ENCODE results near the gene NINJ2. TPM values are rescaled to one million over a fixed set of nuclear protein-coding genes. Genes with fewer than 3 reads are reported as not detected.

NINJ2 gene
- total RNA-seq, 4 donors from 2014 or later = 1.4 to 8.0 (median 5.6) TPM

DNA sequence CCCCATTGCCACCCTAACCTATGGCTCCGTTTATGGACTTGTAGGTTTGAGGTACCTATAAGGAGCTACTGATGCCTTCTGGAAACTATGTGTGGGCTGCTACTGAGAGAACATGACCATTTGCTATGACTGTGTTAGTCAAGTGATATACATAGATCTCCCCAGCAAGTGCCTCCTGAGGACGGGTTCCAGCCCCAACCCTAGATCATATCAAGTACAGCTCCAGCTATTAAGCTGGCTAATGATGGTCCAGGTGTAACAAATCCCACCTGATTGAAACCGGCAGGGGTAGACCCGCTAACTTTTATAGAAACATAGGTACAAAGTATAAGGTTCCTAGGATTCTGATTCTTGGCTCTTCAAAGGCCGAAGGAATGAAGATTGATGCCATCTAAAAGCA, 23.7 kb downstream of the NINJ2 start:
- peak overlapping the region in 2 of 4 donors; percentile 10 to 21 for H3K27ac ChIP-seq
- H3K4me1 ChIP-seq = peaks cover 0 to 20% (median 15%) of the 10 kb centered on the region in 4 donors
- no peak for DNase-seq
- 86% methylated on average over 5 of the region's 5 CpGs; no CpG with 5 or more reads in 1 of the 2 donors for WGBS, 2 donors (ENCODE audit: low coverage in 1 of 2)
- in situ Hi-C loops (cut with MboI; ENCODE audit: low pct_ligation_motif_present in 1 of 4, low pct_unique_long_range_greater_than_20kb in 1 of 4, low sequenced_read_pairs in 3 of 4) = no loop called here
- no peaks in the 10 kb centered on the region for H3K36me3 ChIP-seq
- H3K9me3 ChIP-seq = no peaks in the 10 kb centered on the region
- no peaks in the 10 kb centered on the region for H3K27me3 ChIP-seq
- intact Hi-C loops (cut with DNase I; ENCODE audit: low total_unique reads) = no loop called here
- no peak overlapping the region for H3K4me3 ChIP-seq
- TF ChIP-seq POLR2AphosphoS5 (IDR thresholded peaks at IDR 0.05) (no peak), EP300 (IDR thresholded peaks at IDR 0.05; ENCODE audit: low read depth) (no peak), POLR2A (IDR thresholded peaks at IDR 0.05) (no peak)
- TF ChIP-seq, protein P1, sequence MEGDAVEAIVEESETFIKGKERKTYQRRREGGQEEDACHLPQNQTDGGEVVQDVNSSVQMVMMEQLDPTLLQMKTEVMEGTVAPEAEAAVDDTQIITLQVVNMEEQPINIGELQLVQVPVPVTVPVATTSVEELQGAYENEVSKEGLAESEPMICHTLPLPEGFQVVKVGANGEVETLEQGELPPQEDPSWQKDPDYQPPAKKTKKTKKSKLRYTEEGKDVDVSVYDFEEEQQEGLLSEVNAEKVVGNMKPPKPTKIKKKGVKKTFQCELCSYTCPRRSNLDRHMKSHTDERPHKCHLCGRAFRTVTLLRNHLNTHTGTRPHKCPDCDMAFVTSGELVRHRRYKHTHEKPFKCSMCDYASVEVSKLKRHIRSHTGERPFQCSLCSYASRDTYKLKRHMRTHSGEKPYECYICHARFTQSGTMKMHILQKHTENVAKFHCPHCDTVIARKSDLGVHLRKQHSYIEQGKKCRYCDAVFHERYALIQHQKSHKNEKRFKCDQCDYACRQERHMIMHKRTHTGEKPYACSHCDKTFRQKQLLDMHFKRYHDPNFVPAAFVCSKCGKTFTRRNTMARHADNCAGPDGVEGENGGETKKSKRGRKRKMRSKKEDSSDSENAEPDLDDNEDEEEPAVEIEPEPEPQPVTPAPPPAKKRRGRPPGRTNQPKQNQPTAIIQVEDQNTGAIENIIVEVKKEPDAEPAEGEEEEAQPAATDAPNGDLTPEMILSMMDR (IDR thresholded peaks at IDR 0.05) = no peak

- DNase-seq = no peak
- Histone ChIP-seq H3K4me3 (no peak overlapping the region), H3K36me3 (no peaks in the 10 kb centered on the region), H3K9me3 (no peaks in the 10 kb centered on the region), H3K27me3 (no peaks in the 10 kb centered on the region), H3K27ac (peak overlapping the region in 3 of 4 donors; percentile 10 to 34 (median 21)), H3K4me1 (peaks cover 0 to 15% (median 10%) of the 10 kb centered on the region in 4 donors)
- no peak for TF ChIP-seq EP300 (IDR thresholded peaks at IDR 0.05; ENCODE audit: low read depth)
- no peak for TF ChIP-seq POLR2AphosphoS5 (IDR thresholded peaks at IDR 0.05)
- TF ChIP-seq POLR2A (IDR thresholded peaks at IDR 0.05) = no peak
- TF ChIP-seq, protein P1 (IDR thresholded peaks at IDR 0.05) = no peak
- intact Hi-C loops (cut with DNase I; ENCODE audit: low total_unique reads) = no loop called here
- WGBS, 2 donors (ENCODE audit: low coverage in 1 of 2) = 68 to 77% methylated on average over 3 of the region's 3 CpGs
- in situ Hi-C loops (cut with MboI; ENCODE audit: low pct_ligation_motif_present in 1 of 4, low pct_unique_long_range_greater_than_20kb in 1 of 4, low sequenced_read_pairs in 3 of 4) = no loop called here
These were observed 24.2 kb downstream of the NINJ2 start for GRCh38 chr12:638953-639557.

- TF ChIP-seq, protein P1 (IDR thresholded peaks at IDR 0.05) = no peak
- no peak for TF ChIP-seq POLR2AphosphoS5 (IDR thresholded peaks at IDR 0.05)
- no peak for TF ChIP-seq EP300 (IDR thresholded peaks at IDR 0.05; ENCODE audit: low read depth)
- no peak for TF ChIP-seq POLR2A (IDR thresholded peaks at IDR 0.05)
- Histone ChIP-seq H3K4me1 (peaks cover 0 to 15% (median 2%) of the 10 kb centered on the region in 4 donors), H3K27me3 (no peaks in the 10 kb centered on the region), H3K9me3 (no peaks in the 10 kb centered on the region), H3K4me3 (no peak overlapping the region), H3K36me3 (no peaks in the 10 kb centered on the region), H3K27ac (no peak overlapping the region)
- 85 to 92% methylated on average over 4 of the region's 4 CpGs for WGBS, 2 donors (ENCODE audit: low coverage in 1 of 2)
- no peak for DNase-seq
- in situ Hi-C loops (cut with MboI; ENCODE audit: low pct_ligation_motif_present in 1 of 4, low pct_unique_long_range_greater_than_20kb in 1 of 4, low sequenced_read_pairs in 3 of 4) = no loop called here
- intact Hi-C loops (cut with DNase I; ENCODE audit: low total_unique reads) = no loop called here
These were observed 26.6 kb downstream of the NINJ2 start for GRCh38 chr12:636632-637031.

GRCh38 chr12:633731-634130, 29.5 kb downstream of the NINJ2 start:
- WGBS, 2 donors (ENCODE audit: low coverage in 1 of 2) = 64 to 95% methylated on average over 2 of the region's 2 CpGs
- in situ Hi-C loops (cut with MboI; ENCODE audit: low pct_ligation_motif_present in 1 of 4, low pct_unique_long_range_greater_than_20kb in 1 of 4, low sequenced_read_pairs in 3 of 4) = no loop called here

More at GRCh38 chr12:633731-634130, 29.5 kb downstream of the NINJ2 start:
- H3K27me3 ChIP-seq = no peaks in the 10 kb centered on the region
- H3K27ac ChIP-seq = no peak overlapping the region
- peaks cover 0 to 18% (median 2%) of the 10 kb centered on the region in 4 donors for H3K4me1 ChIP-seq
- TF ChIP-seq POLR2A (IDR thresholded peaks at IDR 0.05) = no peak
- TF ChIP-seq EP300 (IDR thresholded peaks at IDR 0.05; ENCODE audit: low read depth) = no peak
- TF ChIP-seq, protein P1 (IDR thresholded peaks at IDR 0.05) = no peak
- no peak for TF ChIP-seq POLR2AphosphoS5 (IDR thresholded peaks at IDR 0.05)
- no peak for DNase-seq
- no peaks in the 10 kb centered on the region for H3K36me3 ChIP-seq
- intact Hi-C loops (cut with DNase I; ENCODE audit: low total_unique reads) = no loop called here
- no peaks in the 10 kb centered on the region for H3K9me3 ChIP-seq
- H3K4me3 ChIP-seq = no peak overlapping the region
